Keratinocyte (primary cell): ENCODE data around the gene EFEMP1. TPM values are rescaled to one million over a fixed set of nuclear protein-coding genes. Genes with fewer than 3 reads are reported as not detected.
A peak's percentile ranks its signal among the peaks of the same experiment; 100 is the strongest.

Experiments
- DNase-seq: peaks from one replicate; pipeline ENCODE4 v3.0.0-alpha.2; 2011; ENCODE audit warnings: low read depth, missing footprints, low spot score
- FAIRE-seq: peaks from 2 replicates; lab custom pipeline; 2011; peaks lifted over from hg19 to GRCh38; lab: Jason Lieb, UNC
- H2AFZ ChIP-seq: 2 replicates; pipeline ENCODE4 v1.6.0; 2012; ENCODE audit warnings: low read length, control low read depth, inconsistent platforms; ENCODE audit not compliant: control insufficient read depth
- H3K27ac ChIP-seq: 2 replicates; pipeline ENCODE4 v1.5.1; 2011; ENCODE audit warnings: low read length; ENCODE audit not compliant: control insufficient read depth, insufficient read depth
- H3K27me3 ChIP-seq: 3 replicates; pipeline ENCODE4 v1.6.0; 2011; ENCODE audit warnings: low read length; ENCODE audit not compliant: control insufficient read depth, insufficient read depth; ENCODE audit errors: extremely low read depth
- H3K36me3 ChIP-seq, 2 experiments: 2 replicates in 1 of 2; 3 replicates in 1 of 2; pipeline ENCODE4 v1.5.1; 2011; ENCODE audit warnings: low read length in 2 of 2, mild to moderate bottlenecking in 1 of 2; ENCODE audit not compliant: control insufficient read depth in 2 of 2, insufficient read depth in 2 of 2; ENCODE audit errors: extremely low read depth in 1 of 2
- H3K4me1 ChIP-seq: 3 replicates; pipeline ENCODE4 v1.5.1; 2011; ENCODE audit warnings: low read length; ENCODE audit not compliant: control insufficient read depth, insufficient read depth; ENCODE audit errors: extremely low read depth
- H3K4me2 ChIP-seq: 3 replicates; pipeline ENCODE4 v1.6.0; 2011; ENCODE audit warnings: low read depth, low read length; ENCODE audit not compliant: control insufficient read depth, insufficient read depth; ENCODE audit errors: extremely low read depth
- H3K4me3 ChIP-seq, 3 experiments: fragments of 200-600 bp in 1 of 3; sonication (generic) in 1 of 3; 2 replicates in 2 of 3; 3 replicates in 1 of 3; pipeline ENCODE4 v1.5.1; 2011 to 2016; ENCODE audit warnings: low read length in 3 of 3, mild to moderate bottlenecking in 3 of 3, control low read depth in 2 of 3, inconsistent platforms in 1 of 3, low read depth in 1 of 3, mixed read lengths in 1 of 3, mixed run types in 1 of 3, moderate library complexity in 1 of 3; ENCODE audit not compliant: control insufficient read depth in 2 of 3, insufficient read depth in 2 of 3; ENCODE audit errors: extremely low read depth in 1 of 3
- H3K79me2 ChIP-seq: 2 replicates; pipeline ENCODE4 v1.6.0; 2012; ENCODE audit warnings: low read length; ENCODE audit not compliant: control insufficient read depth, insufficient read depth
- H3K9ac ChIP-seq: 3 replicates; pipeline ENCODE4 v1.6.0; 2011; ENCODE audit warnings: low read length; ENCODE audit not compliant: control insufficient read depth, insufficient read depth; ENCODE audit errors: extremely low read depth
- H3K9me1 ChIP-seq: 3 replicates; pipeline ENCODE4 v1.6.0; 2011; ENCODE audit warnings: low read length; ENCODE audit not compliant: control insufficient read depth, insufficient read depth; ENCODE audit errors: extremely low read depth
- H3K9me3 ChIP-seq: 2 replicates; pipeline ENCODE4 v1.5.1; 2012; ENCODE audit warnings: low read depth, low read length; ENCODE audit not compliant: control insufficient read depth
- H4K20me1 ChIP-seq: 3 replicates; pipeline ENCODE4 v1.6.0; 2011; ENCODE audit warnings: low read length; ENCODE audit not compliant: control insufficient read depth, insufficient read depth; ENCODE audit errors: extremely low read depth
- CTCF ChIP-seq, 3 experiments: IDR thresholded peaks in 1 of 3; conservative IDR thresholded peaks in 1 of 3; optimal IDR thresholded peaks in 1 of 3; 2 replicates in 2 of 3; 3 replicates in 1 of 3; pipeline versions ENCODE3 to v1.5.1; 2011; ENCODE audit warnings: low read length in 3 of 3, mild to moderate bottlenecking in 3 of 3, moderate library complexity in 2 of 3, control low read depth in 1 of 3, inconsistent platforms in 1 of 3; ENCODE audit not compliant: insufficient read depth in 2 of 3; ENCODE audit errors: extremely low read depth in 1 of 3
- EZH2 ChIP-seq: IDR thresholded peaks from one replicate; pipeline ENCODE4 v1.6.1; 2012; ENCODE audit warnings: inconsistent platforms, mild to moderate bottlenecking, low read length, moderate library complexity
- dilution Hi-C: fragments of 300-500 bp; cut with MboI; formaldehyde crosslinking; loops from one replicate; pipeline ENCODE4 v1.7.0; 2020; ENCODE audit warnings: low sequenced_read_pairs; ENCODE audit not compliant: extremely low pct_ligation_motif_present
- polyA plus RNA-seq, 5 experiments: library from polyadenylated mRNA; depleted of rRNA in 3 of 5; stranded (reverse) in 3 of 5; stranded (forward) in 1 of 5; unstranded in 1 of 5; fragments of >200 nt; gene quantifications; 1 replicate in 1 of 5; 2 replicates in 3 of 5; 3 replicates in 1 of 5; pipeline versions ENCODE4 v1.2.1 to v1.2.3, GENCODE V29; 2011 to 2012; ENCODE audit warnings: missing spikeins in 2 of 5, low read depth in 1 of 5, low replicate concordance in 1 of 5

The EFEMP1 gene
- polyA plus RNA-seq, 1 donor (not counting 4 experiments of a cell fraction or from before 2014, with no cell fraction given), result 234 TPM

GRCh38 chr2:55843994-55844345 lies 79.6 kb downstream of the EFEMP1 start:
- Histone ChIP-seq H3K27ac (no peak overlapping the region), H3K4me3 (no peak overlapping the region), H3K36me3 (no peaks in the 10 kb centered on the region), H3K27me3 (no peaks in the 10 kb centered on the region), H3K9me1 (no peaks in the 10 kb centered on the region), H3K9ac (no peak overlapping the region), H3K9me3 (no peaks in the 10 kb centered on the region), H3K4me2 (peak overlapping the region; percentile 25), H4K20me1 (no peaks in the 10 kb centered on the region), H2AFZ (no peak overlapping the region), H3K4me1 (peaks cover 40% of the 10 kb centered on the region), H3K79me2 (no peaks in the 10 kb centered on the region)
- TF ChIP-seq CTCF (optimal IDR thresholded peaks at IDR 0.05 in 1 of 3, IDR thresholded peaks at IDR 0.05 in 1 of 3, conservative IDR thresholded peaks at IDR 0.05 in 1 of 3; ENCODE audit: extremely low read depth in 1 of 3, insufficient read depth in 2 of 3, low read length in 3 of 3) (no peak), EZH2 (no peak)
- dilution Hi-C loops, result no loop called here
- DNase-seq, result no peak
- FAIRE-seq, result peak; percentile 46

- FAIRE-seq (peak; percentile 69), DNase-seq (no peak)
- no peak overlapping the region for H3K9ac ChIP-seq
- H3K9me3 ChIP-seq, result no peaks in the 10 kb centered on the region
- H3K27me3 ChIP-seq, result no peaks in the 10 kb centered on the region
- H2AFZ ChIP-seq, result peak overlapping the region; percentile 20
- H3K4me2 ChIP-seq, result peak overlapping the region; percentile 25
- TF ChIP-seq CTCF (optimal IDR thresholded peaks at IDR 0.05 in 1 of 3, IDR thresholded peaks at IDR 0.05 in 1 of 3, conservative IDR thresholded peaks at IDR 0.05 in 1 of 3; ENCODE audit: extremely low read depth in 1 of 3, insufficient read depth in 2 of 3, low read length in 3 of 3) (no peak), EZH2 (no peak)
- H3K36me3 ChIP-seq, result no peaks in the 10 kb centered on the region
- H4K20me1 ChIP-seq, result no peaks in the 10 kb centered on the region
- peaks cover 46% of the 10 kb centered on the region for H3K4me1 ChIP-seq
- H3K27ac ChIP-seq, result peak overlapping the region; percentile 28
- H3K9me1 ChIP-seq, result no peaks in the 10 kb centered on the region
- no peaks in the 10 kb centered on the region for H3K79me2 ChIP-seq
- dilution Hi-C loops, result no loop called here
- no peak overlapping the region for H3K4me3 ChIP-seq
Measured at GRCh38 chr2:55843096-55843993, 80.2 kb downstream of the EFEMP1 start.
